RPMI8226 (cell line): ENCODE results near the gene MTMR4.
"Not testable (repeated sequence)": the region's sequence is repeated elsewhere in the genome, so short reads cannot be mapped to it uniquely, and the experiment has no call there.

Experiments
- DNase-seq: peaks from one replicate; pipeline ENCODE4 v3.0.0-alpha.2; 2015

The MTMR4 gene

DNA sequence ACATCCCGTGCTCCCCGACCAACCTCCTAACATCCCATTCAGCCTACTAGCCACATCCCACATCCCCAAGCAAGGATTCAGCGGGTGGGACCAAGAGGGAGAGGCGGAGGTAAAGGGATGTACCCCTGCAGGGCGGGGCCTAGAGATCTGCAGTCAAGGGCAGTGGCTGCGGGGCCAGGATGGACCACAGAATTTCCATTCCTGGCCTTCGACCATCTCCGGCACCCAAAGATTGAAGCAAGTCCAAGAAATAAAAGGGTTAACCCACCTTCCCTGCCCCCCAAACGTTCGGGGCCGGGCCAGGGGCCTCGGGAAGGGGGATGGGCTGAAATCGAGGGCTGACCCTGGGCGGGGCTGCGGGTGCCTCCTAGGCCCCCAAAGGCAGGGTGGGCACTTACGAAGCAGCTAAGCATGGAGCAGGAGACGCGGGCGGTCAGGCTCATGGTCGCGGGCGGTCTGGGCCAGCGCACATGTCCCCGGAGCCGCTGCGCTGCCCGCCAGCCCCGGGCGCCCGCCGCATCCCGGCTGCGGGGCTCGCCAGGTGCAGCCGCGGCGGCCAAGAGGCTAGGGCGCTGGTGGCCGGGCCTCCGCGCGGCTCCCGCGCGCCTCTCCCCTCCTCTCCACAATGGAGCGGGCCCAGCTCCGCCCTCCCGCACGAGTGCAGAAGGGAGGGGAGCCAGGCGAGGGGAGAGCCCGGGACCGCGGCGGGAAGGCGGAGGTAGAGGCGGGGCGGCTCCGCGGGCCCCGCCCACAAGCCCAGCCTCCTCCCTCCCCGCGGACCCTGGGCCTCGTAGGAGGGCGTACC lies at the start of gene MTMR4:
Gene MTMR4, minus strand, starts transcription at position 674 of the 805 bp plus-strand sequence. Its CDS starts 231 bp downstream, at position 443.
- peak; percentile 88 for DNase-seq

DNA sequence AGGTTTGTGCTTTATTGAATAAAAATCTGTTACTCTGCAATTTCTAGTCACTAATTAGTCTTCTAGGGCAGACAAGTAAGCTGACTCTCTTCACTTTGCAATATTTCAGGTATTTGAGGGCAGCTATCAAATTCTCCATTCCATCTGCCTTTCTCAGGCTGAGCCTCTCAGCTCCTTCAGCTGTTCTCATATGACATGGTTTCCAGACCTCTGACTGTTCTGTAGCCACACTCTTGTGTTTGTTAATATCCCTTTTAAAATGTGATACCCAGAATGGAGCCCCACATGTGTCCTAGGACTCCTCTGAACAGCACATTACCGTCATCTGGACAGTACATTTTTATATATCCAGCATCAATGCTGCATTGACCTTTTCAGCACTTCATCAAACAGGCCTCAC lies 46.1 kb upstream of the MTMR4 start:
- DNase-seq: no peak

GRCh38 chr17:58557981-58558380 lies 43.5 kb upstream of the MTMR4 start:
- no peak for DNase-seq

DNA sequence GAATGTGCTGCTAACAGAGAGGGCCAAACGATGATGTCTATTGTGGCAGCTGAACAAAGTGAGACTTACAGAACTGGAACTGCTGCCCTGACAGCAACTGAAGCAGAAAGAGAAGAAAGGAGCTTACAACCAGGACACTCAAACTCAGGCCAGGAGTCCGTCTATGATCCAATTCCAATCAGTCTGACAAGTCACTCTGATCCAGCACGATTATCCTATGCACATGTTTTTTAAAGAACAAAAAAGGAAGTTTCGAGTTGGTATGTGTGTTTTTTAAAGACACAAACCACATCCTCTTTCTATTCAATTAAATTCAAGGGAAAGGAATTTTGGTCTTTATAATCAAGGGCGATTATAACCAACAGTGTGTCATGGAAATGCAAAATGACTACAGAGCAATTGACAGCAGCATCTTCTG lies 42.4 kb upstream of the MTMR4 start:
- DNase-seq: no peak

DNA sequence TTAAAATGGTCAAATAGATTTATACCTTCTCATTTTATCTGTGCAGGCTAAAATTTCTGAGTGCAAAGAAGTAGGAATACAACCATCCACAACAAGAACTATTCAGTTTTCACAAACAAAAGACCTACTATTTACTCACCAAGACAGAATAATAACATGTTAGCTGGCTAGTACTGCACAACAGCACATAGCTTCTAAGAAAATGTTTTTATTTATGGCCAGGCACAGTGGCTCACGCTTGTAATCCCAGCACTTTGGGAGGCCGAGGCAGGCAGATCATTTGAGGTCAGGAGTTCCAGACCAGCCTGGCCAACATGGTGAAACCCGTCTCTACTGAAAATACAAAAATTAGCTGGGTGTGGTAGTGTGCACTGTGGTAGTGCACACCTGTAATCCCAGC lies 40.7 kb upstream of the MTMR4 start:
- DNase-seq: not testable (repeated sequence)

GRCh38 chr17:58541249-58541648 lies 26.8 kb upstream of the MTMR4 start:
- DNase-seq: peak; percentile 45

DNA sequence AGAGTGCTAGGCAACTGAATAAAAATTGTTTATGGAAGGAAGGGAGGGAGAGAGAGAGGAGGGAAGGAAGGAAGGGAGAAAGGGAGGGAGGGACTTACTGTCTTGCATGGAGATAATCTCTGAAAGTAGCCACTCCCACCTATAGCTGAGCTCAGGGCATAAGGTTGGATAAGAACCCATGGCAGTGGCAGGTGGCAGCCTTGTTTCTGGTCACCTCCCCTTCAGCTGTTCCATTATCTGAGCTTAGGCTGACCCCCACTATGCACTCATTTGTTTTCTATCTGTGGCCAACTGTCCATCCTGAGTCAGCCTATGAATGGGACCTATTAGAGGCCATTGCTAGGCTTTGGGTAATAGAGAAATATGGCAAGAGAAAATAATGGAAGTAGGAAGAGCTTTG lies 25.3 kb upstream of the MTMR4 start:
- DNase-seq: no peak

DNA sequence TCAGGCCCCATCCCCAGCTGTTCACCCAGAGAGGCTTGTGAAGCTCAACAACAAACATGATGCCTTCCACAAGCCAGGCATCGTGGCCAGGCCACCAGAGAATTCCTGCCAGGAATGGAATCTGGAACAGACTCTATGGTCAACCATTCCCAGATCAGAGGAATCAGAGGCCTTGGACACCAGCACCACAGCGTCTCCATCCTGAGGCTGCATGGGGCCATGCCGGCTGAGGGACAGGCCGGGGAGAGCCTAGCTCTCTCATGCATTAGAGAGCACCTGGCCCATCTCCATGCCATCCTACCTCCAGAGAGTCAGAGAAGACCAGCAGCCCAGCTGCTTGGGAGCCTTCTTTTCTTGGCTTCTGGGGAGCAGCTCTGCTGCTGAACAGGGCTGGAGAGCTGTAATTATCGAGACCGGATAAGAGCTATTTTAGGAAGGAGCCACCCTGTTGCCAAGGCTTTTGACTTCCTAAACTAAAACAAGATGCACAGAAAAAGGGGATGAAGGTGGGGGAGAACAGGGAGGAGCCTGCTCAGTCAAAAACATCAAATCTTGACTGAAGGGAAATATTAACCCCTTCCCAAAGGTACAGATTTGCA lies 24.5 kb upstream of the MTMR4 start:
- DNase-seq: no peak

GRCh38 chr17:58537266-58537665 lies 22.8 kb upstream of the MTMR4 start:
- no peak for DNase-seq

GRCh38 chr17:58536542-58536941 lies 22.1 kb upstream of the MTMR4 start:
- DNase-seq: no peak

DNA sequence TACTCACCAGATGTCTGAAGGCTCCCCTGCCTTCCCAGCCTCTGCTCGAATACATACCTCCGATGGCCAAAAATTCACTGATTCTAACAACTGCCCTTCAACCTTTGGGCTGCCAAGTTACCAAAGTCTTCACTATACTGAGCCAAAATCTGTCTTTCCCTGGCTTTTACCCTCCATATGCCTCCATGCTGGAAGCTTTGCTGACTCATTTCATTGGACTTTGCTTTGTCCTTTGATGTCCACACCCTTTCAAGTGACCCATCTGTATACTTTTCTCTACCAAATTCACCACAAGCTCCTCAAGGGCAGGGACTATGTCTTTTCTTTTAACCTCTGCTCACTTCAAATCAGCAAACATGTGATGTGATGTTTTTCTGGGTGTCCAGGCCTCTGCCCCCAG lies 21.0 kb upstream of the MTMR4 start:
- DNase-seq: no peak

GRCh38 chr17:58534901-58535421 lies 20.5 kb upstream of the MTMR4 start:
- DNase-seq: no peak

DNA sequence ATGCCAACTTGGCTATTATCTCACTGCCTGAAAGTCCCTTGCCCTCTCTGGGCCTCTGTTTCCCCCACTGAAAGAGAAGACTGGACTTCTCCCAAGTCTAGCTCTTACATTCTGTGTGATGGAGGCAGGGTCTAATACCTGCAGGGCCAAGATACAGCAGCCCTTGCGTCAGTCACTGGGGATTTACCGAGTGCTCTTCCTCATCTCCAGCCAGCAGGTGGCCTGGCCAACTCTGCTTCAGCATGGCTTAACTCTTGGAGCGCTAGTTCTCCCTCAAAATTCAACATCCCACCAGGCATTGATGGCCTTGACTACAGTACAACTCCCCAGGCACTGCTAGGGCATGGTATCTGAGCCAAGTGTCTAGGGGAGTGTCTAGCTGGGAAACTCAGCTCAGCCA lies 19.9 kb upstream of the MTMR4 start:
- DNase-seq: no peak

GRCh38 chr17:58533616-58534188 lies 19.3 kb upstream of the MTMR4 start:
- DNase-seq: no peak

- DNase-seq: no peak
Measured at GRCh38 chr17:58532555-58532951, 18.1 kb upstream of the MTMR4 start.

DNA sequence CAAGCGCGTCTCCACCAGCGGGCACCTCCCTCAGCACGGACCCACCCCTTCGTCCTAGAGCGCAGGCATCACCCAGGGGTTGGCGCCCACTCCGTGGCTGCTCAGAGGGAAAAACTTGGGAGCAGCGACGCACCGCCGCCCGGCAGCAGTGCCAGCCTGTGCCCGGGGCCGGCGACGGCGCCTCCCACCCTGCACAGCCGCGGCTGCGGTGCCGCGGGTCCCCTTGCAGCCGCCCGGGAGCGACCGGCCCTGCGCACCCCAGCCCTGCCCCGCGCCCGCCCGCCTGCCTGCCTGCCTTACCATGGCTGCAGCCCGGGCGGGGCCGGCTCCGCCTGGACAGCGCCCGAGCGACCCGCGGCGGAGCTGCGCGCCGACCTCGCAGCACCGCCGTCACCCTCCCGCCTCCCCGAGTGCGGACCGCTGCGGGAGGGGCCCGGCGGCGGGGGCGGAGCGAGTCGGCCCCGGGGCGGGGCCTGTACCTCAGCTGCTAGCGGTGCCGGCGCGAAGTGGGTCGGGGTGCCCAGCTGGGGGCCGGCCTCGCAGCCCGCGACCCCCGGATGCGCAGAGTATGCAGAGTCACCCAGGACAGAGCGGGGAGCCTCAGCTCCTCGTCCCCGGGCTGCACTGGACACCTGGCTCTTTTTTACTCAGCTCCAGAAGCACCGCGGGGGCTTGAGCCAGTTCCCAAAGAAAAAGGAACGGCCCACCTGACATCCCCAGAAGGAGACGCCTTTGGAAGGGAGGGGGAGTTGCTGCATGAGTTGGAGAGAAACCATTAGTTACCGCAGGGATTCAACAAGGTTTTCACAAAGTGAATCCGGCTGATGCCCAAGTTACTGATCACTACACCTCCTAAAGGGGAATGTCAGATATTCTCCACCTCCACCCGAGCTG lies 17.5 kb upstream of the MTMR4 start:
- DNase-seq: peak; percentile 66

DNA sequence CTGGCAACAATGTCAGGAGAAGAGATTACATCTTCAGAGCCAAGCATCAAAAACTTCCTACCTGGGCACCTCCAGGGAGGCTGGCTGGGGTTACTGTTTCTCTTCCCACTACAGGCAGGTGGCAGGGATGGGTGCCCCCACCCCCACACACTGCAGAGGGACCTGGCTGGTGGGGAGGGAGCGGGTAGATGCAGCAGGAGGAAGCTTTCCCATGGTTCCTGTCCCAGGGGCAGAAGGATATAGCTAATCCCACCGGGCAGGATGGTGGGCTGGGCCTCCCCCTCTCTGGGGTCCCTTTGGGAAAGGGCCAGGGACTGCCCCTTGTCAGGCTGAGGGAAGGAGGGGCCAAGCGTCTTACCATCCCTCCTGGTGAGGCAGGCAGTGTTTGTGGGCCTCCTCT lies 16.7 kb upstream of the MTMR4 start:
- no peak for DNase-seq

DNA sequence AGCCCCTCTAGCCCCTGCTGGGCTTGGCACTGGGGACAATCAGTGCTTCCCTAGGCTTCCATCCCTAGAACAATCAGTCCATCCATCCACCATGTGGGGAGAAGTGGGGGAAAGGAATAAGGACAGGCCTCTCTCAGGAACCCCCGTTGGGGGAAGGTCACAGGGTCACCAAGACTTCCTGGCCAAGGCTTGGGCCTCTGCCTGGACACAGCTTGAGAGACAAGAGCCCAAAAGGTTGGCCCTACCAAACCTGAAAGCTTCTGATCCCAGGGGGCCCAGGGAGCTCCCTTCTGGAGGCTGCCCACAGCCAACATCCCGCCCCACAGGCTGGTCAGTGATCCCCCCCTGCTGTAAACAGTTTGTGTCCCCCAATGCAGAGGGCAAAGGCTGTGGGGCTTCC lies 16.2 kb upstream of the MTMR4 start:
- no peak for DNase-seq

DNA sequence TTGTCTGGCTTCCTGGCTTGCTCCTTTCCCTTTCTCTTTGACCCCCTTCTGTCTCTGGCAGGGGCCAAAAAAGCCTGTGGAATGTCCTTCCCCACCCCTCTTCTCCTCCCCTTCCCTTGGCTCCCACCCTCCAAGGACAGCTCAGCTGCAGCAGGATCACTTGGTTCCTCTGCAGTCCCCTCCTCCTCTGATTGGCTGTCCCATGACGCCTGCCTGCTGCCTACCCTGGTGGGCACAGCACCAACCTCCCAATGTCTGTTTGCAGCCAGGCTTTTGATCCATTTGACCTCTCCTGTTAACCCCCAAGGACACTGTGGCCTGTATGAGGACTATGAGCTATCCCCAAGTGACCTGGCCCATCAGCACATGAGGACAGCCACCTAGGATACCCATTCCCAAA lies 14.8 kb upstream of the MTMR4 start:
- no peak for DNase-seq

DNA sequence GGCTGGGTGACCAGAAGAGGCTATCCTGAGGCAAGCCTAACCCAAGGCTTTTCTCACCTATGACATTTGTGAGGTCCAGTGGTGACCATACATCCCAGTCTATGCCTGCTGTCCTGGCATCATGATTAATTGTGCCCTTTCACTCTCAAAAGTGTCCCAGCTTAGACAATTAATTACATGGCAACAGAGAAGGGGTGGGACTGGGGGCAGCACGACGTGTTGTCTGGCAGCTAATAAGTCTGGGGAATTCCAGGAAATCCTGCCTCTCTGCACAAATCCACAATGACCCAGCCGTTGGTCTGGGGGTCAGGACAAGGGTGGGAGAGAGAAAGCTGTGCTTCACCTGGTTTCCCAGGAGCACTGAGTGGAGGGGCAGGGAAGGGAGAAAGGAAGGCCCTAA lies 14.0 kb upstream of the MTMR4 start:
- no peak for DNase-seq

- no peak for DNase-seq
Measured at GRCh38 chr17:58527949-58528348, 13.5 kb upstream of the MTMR4 start.

GRCh38 chr17:58527306-58527705 lies 12.9 kb upstream of the MTMR4 start:
- DNase-seq: no peak

- no peak for DNase-seq
Measured at GRCh38 chr17:58525239-58525638, 10.8 kb upstream of the MTMR4 start.
